NCI-H82 (cell line): ENCODE results near the gene YWHAG.
"Not testable (repeated sequence)": the region's sequence is repeated elsewhere in the genome, so short reads cannot be mapped to it uniquely, and the experiment has no call there.

Source experiments
- DNase-seq: peaks from one replicate; lab custom pipeline; 2025; lab: John Stamatoyannopoulos, UW

The YWHAG gene

DNA sequence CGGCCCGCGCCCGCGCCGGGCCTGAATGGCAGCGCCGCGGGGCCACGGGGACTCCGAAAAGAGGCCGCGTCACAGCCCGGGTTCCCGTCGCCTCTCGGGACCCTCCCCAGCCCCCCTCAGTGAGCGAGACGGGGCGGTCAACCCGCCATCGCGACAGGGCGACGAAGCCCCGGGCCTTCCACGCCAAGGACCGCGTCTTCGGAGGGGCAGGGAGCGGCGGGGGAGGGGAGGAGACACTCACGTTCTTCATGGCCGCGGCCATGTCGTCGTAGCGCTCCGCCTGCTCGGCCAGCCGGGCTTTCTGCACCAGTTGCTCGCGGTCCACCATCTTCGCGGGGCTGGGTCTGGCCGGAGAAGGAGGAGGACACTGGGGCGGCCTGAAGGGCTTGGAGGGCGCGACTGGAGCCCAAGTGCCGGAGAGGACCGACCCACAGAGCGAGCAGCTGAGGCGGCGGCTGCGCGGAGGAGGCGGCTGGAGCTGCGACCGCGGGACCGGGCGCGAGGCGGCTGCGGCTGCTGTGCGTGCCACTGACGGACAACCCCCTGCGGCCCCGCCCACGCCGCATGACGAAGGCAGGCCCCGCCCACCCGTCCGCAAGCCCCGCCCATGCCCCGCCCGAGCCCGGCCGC lies at the start of gene YWHAG:
Gene YWHAG, minus strand, starts transcription at position 511 of the 630 bp plus-strand sequence. Its CDS starts 183 bp downstream, at position 328.
- peak; percentile 93 for DNase-seq

DNA sequence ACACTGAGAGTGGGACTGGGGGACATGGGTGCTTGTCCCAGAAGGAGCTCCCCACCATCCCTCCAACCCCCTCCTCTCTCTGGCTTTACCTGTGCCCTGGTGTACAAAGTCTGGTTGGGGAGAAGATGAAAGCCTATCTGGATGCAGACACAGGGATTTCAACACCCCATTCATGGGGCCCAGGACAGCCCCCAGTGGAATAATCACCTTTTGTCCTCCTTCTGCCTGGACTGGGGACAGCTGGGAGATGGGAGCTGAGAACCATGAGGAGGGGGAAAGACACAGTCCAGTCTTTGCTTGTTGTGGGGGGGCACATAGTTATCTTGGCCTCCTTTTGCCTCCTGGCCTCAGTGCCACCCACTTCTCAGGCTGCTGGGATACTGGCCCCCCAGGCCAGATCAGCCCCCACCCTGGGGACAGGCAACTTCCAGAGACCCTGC lies 49.4 kb upstream of the YWHAG start:
- DNase-seq, result peak; percentile 39

- no peak for DNase-seq
These were observed 48.9 kb upstream of the YWHAG start for GRCh38 chr7:76407718-76408117.

GRCh38 chr7:76405738-76406137 lies 46.9 kb upstream of the YWHAG start:
- no peak for DNase-seq

DNA sequence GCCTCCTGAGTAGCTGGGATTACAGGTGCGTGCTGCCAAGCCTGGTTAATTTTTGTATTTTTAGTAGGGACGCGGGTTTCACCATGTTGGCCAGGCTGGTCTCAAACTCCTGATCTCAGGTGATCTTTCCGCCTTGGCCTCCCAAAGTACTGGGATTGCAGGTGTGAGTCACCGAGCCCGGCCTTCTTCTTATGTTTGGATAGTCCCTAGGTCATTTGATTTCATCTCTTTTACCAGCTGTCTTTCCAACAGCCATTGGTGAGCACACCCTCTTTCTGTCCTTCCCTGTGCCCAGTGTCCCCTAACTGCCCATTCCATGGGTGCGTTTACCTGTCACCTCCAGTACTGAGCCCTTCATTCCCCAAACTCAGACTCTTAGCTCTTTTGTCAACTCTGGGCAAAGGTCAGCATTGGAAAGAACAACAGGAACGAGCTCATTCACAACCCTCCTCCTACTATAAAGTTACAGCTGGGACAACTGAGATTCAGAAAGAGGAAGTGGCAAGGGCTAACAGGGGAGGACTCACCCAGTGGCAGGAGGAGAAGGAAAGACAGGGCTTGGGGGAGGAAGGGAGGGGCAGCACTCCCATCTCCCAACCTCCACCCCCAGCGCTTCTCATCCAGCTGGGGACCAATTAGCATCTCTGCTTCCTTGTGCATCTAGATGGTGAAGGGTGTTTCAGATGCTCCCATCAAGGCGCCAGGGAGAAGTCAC lies 45.1 kb upstream of the YWHAG start:
- DNase-seq, result no peak

GRCh38 chr7:76403097-76403496 lies 44.3 kb upstream of the YWHAG start:
- DNase-seq, result not testable (repeated sequence)

DNA sequence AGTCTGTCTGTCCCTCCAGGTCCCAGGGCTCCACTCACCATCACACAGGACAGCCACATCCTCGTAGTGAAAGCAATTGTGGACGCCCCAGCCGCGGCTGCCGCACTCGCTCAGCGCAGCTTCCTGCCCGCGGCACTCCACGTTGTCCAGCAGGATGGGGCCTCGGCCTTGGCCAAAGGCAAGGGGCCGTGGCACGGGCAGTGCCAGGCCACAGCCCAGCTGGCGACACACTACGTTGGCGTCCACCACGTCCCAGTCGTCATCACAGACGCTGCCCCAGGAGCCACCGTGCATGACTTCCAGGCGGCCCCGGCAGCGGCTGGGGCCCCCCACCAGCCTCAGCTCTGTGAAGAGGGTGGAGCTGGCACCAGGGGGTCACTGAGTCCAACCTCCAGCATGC lies 41.5 kb upstream of the YWHAG start:
- DNase-seq, result no peak

DNA sequence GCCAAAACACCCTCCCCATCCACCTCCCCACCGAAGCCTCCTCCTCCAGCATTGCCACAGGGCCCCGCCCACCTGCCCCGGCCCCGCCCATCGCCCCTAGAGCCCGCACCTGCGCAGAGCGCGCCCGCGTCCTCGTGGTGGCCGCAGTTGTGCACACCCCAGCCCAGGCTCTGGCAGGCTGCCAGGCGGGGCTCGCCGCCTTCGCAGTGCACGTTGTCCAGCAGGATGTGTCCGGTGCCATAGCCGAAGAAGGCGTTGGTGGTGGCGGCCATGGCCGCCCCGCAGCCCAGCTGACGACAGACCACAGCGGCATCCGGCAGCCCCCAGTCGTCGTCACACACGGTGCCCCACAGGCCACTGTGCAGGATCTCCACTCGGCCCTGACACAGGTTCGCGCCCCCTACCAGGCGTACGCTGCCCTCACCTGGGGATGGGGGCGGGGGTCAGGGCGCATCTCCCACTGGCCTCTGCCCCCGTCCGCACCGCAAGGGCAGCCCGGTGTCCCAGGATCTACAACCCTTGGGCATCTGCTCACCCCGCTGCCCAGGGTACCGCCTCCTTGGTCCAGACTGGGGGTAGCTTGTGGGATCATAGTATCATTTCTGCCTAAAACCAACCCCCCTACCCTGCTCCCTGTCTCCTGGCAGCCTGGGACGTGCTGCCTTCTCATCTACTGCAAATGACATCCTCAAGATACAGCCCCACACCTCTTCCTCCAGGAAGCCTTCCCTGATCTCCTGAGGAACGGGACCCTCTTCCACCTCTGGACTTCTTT lies 38.8 kb upstream of the YWHAG start:
- peak; percentile 90 for DNase-seq

DNA sequence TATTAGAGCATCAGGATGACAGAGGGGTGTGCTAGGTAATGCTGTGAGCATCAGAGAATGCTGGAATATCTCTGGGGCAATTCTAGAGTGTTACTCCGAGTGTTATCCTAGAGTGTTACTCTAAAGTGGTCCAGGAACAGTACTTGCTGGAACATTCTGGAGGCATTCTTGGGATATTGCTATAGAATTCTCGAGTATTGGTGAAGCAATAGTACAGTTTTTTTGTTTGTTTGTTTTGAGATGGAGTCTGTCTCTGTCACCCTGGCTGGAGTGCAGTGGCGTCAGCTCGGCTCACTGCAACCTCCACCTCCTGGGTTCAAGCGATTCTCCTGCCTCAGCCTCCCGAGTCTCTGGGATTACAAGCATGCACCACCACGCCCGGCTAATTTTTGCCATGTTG lies 38.1 kb upstream of the YWHAG start:
- no peak for DNase-seq

DNA sequence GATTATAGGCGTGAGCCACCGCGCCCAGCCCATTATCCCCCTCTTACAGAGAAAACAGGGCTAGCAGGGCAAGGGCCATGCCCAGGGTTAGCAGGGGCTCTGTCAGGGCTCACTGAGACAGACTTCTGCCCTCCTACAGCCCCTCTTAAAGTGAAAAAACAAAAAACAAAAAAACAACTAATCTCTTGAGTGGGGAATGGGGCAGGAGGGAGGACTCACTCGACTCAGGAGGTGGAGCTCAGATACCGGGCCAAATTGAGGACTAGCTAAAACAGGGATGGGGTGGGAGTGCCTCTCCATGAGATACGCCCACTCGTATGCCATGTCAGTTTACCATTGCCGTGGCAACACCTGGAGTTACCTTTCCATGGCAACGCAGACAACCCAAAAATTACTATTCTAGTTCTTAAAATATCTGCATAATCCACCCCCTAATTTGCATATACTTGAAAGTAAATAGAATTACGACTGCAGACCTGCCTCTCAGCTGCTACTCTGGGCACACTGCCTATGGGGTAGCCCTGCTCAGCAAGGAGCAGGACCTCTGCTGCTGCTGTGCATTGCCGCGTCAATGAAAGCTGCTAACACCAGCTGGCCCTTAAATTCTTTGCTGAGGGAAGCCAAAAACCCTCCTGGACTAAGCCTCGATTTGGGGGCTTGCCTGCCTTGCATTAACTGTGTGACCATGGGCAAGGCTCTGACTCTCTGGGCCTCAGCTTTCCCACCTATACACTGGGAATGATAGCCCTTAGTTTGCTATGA lies 37.4 kb upstream of the YWHAG start:
- peak; percentile 96 for DNase-seq

DNA sequence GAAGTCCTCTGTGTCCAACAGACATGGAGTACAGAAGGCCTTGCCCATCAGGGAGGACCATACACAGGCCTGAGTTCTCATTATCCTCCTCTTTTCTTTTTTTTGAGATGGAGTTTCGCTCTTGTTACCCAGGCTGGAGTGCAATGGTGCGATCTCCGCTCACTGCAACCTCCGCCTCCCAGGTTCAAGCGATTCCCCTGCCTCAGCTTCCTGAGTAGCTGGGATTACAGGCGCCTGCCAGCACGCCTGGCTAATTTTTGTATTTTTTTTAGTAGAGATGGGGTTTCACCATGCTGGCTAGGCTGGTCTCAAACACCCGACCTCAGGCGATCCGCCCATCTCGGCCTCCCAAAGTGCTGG lies 36.8 kb upstream of the YWHAG start:
- not testable (repeated sequence) for DNase-seq

DNA sequence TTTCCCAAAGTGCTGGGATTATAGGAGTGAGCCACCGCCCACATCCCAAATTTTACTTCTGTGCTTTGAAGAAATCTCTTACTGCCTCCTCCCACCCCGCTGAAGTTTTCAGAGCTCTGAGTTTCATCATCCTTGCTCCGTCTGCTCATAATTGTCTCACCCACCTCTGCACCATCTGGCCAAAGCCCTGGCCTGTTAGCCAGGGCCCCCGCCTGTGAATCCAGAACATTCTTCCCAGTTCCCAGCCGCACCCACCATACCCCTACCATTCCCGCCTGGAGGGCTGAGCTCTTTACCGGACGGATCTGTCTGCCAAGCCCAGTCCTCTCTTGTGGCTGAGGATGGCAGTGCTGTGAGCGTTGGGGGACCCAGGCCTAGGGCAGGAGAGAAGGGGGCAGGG lies 36.2 kb upstream of the YWHAG start:
- peak; percentile 86 for DNase-seq

- peak; percentile 95 for DNase-seq
These were observed 34.6 kb upstream of the YWHAG start for GRCh38 chr7:76393116-76394031.

DNA sequence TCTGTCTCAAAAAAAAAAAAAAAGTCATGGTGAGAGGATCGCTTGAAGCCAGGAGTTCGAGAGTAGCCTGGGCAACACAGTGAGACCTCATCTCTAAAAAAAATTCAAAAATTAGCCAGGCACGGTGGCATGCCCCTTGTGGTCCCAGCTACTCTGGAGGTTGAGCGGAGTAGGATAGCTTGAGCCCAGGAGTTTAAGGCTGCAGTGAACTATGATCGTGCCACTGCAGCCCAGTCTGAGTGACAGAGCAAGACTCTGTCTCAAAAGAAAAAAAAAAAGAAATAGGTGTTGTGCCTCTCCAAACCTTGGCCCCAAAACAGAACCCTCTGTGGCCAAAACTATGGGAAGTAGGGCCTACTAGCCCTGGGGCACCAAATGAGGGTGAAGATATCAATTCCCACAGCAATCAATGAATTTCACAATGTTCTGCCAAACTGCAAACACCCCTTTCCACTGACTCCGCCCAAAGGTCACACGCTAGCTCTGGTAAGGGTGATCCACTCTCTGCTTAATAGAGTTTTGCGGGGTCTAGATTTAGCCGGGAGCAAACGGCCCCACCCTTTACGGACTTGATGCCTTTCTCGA lies 33.8 kb upstream of the YWHAG start:
- DNase-seq, result no peak

- no peak for DNase-seq
These were observed 31.3 kb upstream of the YWHAG start for GRCh38 chr7:76390092-76390491.

GRCh38 chr7:76387789-76388188 lies 29.0 kb upstream of the YWHAG start:
- peak; percentile 19 for DNase-seq

GRCh38 chr7:76386691-76387260 lies 28.0 kb upstream of the YWHAG start:
- peak; percentile 98 for DNase-seq

- peak; percentile 54 for DNase-seq
These were observed 24.5 kb upstream of the YWHAG start for GRCh38 chr7:76383089-76383944.

- DNase-seq, result no peak
These were observed 23.0 kb upstream of the YWHAG start for GRCh38 chr7:76381814-76382213.

DNA sequence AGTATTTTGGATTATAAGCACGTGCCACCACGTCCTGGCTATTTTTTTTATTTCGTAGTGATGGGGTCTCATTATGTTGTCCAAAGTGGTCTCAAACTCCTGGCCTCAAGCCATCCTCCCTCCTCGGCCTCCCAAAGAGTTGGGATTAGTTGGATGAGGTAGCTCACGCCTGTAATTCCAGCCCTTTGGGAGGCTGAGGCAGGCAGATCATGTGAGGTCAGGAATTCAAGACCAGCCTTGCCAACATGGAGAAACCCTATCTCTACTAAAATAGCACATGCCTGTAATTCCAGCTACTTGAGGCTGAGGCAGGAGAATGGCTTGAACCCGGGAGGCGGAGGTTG lies 21.8 kb upstream of the YWHAG start:
- DNase-seq, result no peak
